GM21447 (cell line): ENCODE measurements around the gene SEC14L2.
"Not testable (repeated sequence)": the region's sequence is repeated elsewhere in the genome, so short reads cannot be mapped to it uniquely, and the experiment has no call there.

Source experiments
- ATAC-seq: cut with Tn5 transposase; IDR thresholded peaks from one replicate; pipeline ENCODE4 v1.9.1; 2021; ENCODE audit not compliant: unreplicated experiment

SEC14L2 gene

DNA sequence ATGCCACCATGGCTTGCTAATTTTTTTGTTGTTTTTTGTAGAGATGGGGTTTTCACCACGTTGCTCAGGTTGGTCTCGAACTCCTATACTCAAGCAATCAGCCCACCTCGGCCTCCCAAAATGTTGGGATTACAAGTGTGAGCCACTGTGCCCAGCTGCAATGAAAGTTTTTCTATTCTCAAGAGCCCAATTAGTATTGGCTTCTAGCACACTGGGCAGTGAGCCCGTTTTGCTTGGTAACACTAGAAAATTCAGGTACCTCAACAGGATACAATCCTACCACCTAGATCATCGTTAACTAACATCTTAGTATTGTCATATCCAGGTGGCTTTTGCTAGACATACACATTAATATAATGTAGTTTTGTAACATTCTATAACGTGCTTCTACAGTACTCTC lies 56.0 kb downstream of the SEC14L2 start:
- ATAC-seq: no peak

DNA sequence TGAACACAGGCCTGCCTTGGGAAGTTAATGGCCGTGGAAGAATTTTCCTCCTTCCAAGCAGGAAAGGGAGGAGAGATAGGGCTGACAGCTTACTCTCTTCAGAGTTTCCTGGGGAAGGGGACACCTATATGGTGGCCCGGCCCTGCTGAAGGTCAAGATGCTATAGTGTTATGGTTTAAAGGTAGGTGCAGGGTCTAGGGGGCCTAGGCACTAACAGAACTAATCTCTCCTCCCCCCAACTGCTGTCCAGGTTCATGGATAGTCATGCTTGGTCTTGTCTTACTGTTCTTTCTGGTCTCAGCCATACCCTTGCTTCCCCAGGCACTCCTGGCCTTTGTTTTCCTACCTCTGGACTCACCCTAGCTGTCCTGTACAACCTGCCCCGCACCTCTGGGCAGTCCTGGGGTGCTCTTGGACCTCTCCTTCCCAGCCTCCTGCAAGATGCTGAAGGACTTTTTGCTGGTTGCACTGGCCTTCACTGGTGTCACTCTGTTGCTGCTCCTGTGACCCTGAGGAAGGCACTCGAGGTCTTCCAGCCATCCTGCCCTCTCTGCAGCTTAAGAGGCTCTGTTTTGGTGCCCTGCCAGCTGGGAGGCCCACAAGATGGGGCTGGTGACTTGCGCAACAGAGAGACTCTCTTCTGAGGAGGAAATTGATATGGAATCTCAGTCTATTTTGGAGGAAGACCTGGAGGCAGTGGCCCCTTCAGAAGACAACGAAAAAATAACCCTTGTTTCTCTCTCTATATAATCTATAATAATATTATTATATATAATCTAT lies 57.1 kb downstream of the SEC14L2 start:
- ATAC-seq: no peak

DNA sequence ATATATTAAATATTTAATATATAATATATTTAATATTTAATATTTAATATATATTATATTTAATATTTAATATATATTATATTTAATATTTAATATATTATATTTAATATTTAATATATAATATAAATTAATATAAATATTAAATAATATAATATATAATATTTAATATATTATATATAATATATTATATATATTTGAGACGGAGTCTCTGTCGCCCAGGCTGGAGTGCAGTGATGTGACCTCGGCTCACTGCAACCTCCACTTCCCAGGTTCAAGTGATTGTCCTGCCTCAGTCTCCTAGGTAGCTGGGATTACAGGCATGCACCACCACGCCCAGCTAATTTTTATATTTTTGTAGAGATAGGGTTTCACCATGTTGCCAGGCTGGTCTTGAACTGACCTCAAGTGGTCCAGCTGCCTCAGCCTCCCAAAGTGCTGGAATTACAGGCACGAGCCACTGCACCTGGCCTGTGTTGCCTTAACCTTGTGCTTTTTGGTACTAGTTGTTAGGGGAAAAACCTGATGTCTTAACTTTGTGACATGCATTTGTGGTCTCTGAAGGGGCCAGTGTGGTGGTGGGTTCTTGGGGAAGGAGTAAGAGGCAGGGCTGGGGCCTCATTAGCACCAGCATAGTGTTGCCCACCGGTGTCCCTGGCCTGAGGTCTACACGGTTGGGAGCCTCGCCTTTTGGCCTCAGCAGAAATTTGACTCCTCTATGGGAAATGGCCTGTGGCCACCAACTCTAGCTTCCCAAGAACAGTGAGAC lies 58.4 kb downstream of the SEC14L2 start:
- no peak for ATAC-seq

DNA sequence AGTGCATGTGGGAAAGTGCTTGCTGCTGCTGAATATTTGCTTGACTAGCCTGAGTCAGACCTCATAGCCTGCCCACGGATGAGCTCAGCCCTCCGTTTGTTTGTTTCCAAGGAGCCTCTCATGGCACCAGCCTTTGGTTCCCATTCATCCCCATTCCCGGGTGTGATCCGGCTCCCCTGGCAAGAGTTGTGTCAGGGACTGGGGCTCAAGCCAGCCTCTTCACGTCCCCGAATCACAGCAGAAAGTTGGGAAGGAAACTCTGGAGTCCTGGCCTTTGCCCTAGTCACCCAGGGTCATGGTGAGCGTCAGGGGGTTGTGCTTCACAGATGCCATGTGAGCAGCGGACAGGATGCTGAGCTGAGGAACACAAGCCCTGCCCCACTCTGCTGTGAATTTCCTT lies 61.2 kb downstream of the SEC14L2 start:
- no peak for ATAC-seq

DNA sequence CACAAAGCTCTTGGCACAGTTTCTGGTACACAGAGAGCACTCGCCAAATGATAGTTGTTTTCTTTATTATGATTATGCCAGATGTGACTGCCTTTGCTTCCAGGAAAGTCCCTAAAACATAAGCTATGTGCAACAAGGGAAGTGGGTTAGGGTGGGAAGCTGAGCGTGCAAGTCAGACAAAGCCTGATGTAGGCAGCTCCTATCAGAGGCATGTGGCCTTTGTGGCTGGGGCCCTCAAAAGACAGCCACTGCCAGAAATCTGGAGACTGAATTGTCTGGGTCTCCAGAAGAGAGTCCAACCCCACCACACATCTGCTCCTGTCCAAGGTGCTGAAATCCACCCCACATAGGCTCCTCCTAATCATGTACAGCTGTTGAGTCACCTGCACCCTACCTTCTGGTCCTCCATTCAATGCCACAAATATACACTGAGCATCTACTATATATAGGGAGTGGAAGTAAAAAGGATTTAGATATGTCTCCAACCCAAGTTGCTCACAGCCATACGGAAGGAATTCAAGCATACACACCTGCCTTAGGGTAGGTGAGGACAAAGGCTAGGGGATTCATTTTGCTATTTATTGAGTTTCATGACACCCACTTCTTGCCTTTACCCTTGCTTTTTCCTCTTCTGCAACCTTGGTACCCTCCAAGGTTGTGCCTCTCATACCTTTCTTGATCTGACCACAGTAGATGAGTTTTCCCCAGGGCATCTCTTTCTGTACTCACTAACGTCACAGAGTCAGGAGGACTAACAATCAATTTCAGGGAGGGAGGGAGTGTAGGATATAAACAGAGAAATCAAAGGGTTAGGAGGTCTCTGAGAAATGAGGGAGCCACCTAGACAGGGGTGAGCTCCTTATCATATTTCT lies 62.6 kb downstream of the SEC14L2 start:
- ATAC-seq: no peak

DNA sequence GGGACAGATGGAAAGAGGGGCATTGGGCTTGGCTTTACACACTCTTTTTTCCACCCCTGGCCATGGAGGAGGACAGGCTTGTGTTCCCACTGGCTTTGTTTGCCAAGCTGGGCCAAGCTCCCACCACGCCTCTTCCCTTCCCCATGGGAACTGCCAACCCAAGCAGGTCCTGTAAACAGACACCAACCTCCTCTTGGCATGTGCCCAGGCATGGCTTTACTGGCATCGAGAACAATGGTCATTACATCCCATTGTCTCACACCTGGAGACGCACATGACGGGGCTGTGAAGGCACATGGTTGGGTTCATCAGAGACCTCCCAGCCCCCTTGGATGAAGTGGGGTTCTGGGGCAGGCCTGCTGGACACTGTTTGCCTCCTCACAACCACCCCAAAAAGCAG lies 63.3 kb downstream of the SEC14L2 start:
- no peak for ATAC-seq

DNA sequence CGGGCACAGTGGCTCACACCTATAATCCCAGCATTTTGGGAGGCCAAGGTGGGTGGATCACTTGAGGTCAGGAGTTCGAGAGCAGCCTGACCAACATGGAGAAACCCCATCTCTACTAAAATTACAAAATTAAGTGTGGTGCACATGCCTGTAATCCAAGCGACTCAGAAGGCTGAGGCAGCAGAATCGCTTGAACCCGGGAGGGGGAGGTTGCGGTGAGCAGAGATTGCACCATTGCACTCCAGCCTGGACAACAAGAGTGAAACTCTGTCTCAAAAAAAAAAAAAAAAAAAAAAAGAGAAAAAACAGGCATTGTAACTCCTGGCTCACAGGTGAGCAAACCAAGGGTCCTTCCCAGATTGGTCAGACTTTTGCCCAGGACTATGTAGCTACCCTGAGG lies 63.7 kb downstream of the SEC14L2 start:
- ATAC-seq: not testable (repeated sequence)

DNA sequence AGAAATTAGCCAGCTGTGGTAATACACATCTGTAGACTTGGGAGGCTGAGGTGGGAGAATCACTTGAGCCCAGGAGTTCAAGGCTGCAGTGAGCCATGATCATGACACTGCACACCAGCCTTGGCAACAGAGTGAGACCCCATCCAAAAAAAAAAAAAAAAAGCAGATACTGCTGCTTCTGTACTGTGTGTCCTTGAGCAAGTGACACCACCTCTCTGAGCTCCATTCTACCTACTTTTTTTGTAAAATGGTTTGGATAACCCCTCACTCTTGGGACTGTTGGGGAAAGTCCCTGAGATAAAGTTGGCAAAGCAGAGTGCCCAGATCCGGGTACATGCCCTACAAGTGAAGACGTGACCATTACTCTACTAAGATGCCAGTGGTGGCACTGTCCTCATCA lies 72.3 kb downstream of the SEC14L2 start:
- ATAC-seq: no peak

DNA sequence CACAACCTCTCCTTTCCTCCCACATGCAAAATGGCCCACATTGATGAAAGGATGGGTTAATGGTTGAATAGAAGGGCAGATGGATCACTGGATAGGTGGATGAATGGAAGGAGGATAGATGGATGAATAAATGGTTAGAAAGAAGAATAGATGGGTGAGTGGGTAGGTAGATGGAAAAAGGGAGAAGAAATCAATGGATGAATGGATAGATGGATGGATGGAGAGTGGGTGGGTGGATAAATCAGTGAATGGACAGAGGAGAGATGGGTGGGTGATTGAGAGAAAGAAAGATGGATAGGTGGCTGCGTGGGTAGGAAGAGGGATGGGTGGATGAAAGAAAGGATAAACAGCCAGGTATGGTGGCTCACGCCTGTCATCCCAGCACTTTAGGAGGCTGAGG lies 73.8 kb downstream of the SEC14L2 start:
- no peak for ATAC-seq

DNA sequence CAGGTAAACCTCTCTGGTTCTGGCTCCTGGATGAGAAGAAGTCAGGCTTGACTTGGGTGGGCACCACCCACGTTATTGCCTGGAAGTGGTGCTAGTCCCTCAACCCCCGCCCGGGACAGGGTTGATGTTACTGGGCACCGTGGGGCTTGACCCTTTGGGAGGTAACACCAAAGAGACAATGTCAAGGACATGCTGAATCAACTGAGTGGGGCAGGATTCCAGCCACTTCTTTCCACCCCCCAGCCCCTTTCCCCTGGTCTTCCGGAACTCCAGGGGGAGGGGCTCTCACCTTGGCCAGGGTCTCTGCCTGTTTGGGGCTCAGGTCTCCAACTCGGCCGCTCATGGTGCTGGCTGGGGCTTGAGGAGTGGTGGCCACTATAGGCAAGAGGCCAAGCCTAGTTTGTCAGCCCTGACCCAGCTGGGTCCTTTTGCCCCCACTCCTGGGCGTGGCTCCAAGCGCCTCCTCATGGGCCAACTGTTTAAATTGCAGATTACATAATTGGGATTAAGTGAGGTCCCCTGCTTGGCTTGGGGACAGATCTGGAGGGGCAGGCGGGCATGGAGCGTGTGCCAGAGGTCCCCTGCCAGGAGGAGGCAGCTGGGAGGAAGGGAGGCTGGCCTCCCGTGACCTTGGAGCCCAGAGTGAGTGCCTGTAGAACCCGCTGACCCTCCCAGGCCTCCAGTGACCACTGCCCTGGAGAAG lies 74.9 kb downstream of the SEC14L2 start, which contains the start of gene SEC14L3:
Gene SEC14L3, minus strand, starts transcription at position 402 of the 703 bp plus-strand sequence. Its CDS starts 59 bp downstream, at position 343.
- no peak for ATAC-seq

DNA sequence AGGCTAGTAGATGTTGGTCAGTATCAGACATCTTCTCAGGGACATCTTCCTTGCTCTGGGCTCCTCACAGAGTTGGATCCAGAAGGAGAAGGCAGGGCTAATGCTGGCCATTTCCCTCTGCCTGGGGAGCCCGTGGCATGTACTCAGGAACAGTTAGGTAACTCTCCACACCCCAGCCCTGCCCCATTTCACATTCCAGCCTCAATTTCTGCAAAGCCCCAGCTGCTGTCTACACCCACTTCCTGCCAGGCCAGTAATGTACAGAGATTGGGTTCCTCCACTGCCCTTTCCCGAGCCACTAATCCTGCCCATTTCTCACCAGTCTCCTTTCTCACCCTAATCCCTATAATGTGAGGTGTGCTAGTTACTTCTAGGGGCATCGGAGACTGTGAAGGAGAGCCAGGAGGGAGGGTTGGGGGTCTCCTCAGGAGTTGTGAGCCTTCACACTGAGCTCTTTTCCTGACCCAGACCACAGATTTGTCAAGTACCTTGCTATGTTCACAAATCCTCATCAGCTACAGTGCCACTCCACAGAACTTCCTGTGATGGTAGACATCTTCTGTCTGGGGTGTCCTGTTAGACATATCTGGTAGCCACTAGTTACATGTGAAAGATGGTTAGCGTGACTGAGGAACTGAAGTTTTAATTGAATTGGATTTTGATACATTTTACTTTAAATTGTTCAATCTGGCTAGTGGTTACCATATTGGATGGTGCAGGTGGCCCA lies 76.3 kb downstream of the SEC14L2 start:
- no peak for ATAC-seq

DNA sequence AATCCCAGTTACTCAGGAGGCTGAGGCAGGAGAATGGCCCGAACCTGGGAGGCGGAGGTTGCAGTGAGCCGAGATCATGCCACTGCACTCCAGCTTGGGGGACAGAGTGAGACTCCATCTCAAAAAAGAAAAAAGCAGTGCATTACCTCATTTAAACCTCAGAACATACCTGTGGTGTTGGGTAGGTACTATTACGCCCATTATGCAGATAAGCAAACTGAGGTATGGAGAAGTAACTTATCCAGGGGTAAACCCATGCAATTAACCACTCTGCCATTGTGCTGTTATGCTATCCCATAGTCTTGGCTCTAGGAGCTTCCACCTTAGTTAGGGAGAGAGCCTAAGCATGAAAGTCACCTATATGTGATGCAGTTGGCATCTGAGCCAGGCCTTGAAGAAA lies 77.3 kb downstream of the SEC14L2 start:
- no peak for ATAC-seq
